Thyroid gland (tissue), 4 donors: ENCODE measurements around the gene SIK3. TPM values are rescaled to one million over a fixed set of nuclear protein-coding genes. Genes with fewer than 3 reads are reported as not detected.

Experiments
- DNase-seq, 2 donors: peaks; one replicate each; pipeline ENCODE4 v3.0.0-alpha.2; 2019
- H3K27ac ChIP-seq, 3 donors: fragments of 200-600 bp; sonication (generic); 1 replicate in 2 of 3; 2 replicates in 1 of 3; pipeline ENCODE4 v1.5.1; 2016 to 2019; ENCODE audit warnings: mild to moderate bottlenecking in 1 of 3, moderate library complexity in 1 of 3
- H3K27me3 ChIP-seq: fragments of 200-600 bp; sonication (generic); one replicate; pipeline ENCODE4 v1.5.1; 2019
- H3K36me3 ChIP-seq, 2 donors: fragments of 200-600 bp; sonication (generic); one replicate each; pipeline ENCODE4 v1.5.1; 2016 to 2019
- H3K4me1 ChIP-seq, 2 donors: fragments of 200-600 bp; sonication (generic); one replicate each; pipeline ENCODE4 v1.5.1; 2017 to 2019
- H3K4me3 ChIP-seq, 3 donors: fragments of 200-600 bp; sonication (generic); replicated peaks in 1 of 3; 1 replicate in 2 of 3; 2 replicates in 1 of 3; pipeline ENCODE4 v1.5.1; 2016; ENCODE audit warnings: mild to moderate bottlenecking in 1 of 3
- H3K9me3 ChIP-seq: fragments of 200-600 bp; sonication (generic); one replicate; pipeline ENCODE4 v1.5.1; 2017
- CTCF ChIP-seq, 6 experiments: fragments of 200-600 bp in 3 of 6; fragments of 450-650 bp in 3 of 6; sonication (generic) in 3 of 6; IDR thresholded peaks; one replicate each; pipeline ENCODE4 v1.5.1; 2016 to 2019; ENCODE audit warnings: antibody characterized with exemption in 6 of 6, mild to moderate bottlenecking in 2 of 6, inconsistent platforms in 1 of 6, moderate library complexity in 1 of 6
- POLR2A ChIP-seq, 2 donors: fragments of 450-650 bp; IDR thresholded peaks; one replicate each; pipeline ENCODE4 v1.6.1; 2017; ENCODE audit warnings: antibody characterized with exemption in 2 of 2, mild to moderate bottlenecking in 2 of 2, moderate library complexity in 1 of 2
- WGBS, 2 donors: methylation state at CpG; one replicate each; pipeline ENCODE4 v1.1.5; 2017; 5-methylcytosine and 5-hydroxymethylcytosine counted together
- intact Hi-C: fragments of 100-400 bp; cut with DNase I; formaldehyde crosslinking; loops from one replicate; pipeline ENCODE4 v1.15.1; 2023
- total RNA-seq, 4 donors: library from RNA; depleted of rRNA; stranded (reverse); fragments of >200 nt; gene quantifications; one replicate each; pipeline ENCODE4 v1.2.3, GENCODE V29; 2016

Gene SIK3
- total RNA-seq, 4 donors from 2014 or later: 46.0 to 86.3 (median 71.9) TPM

- H3K4me1 ChIP-seq: peaks cover 37 to 49% of the 10 kb centered on the region in 2 donors
- no peaks in the 10 kb centered on the region for H3K36me3 ChIP-seq
- no peaks in the 10 kb centered on the region for H3K27me3 ChIP-seq
- peak overlapping the region in 1 of 3 donors; percentile 97 for H3K27ac ChIP-seq
- TF ChIP-seq POLR2A (IDR thresholded peaks at IDR 0.05) (no peak), CTCF (IDR thresholded peaks at IDR 0.05) (no peak)
- no peaks in the 10 kb centered on the region for H3K9me3 ChIP-seq
- WGBS, 2 donors: 94% methylated on average over 10 of the region's 10 CpGs
- no peak for DNase-seq
- intact Hi-C loops: no loop called here
- no peak overlapping the region for H3K4me3 ChIP-seq
Observed at GRCh38 chr11:116833491-116833815, 264.8 kb downstream of the SIK3 start.

- WGBS, 2 donors: 84 to 85% methylated on average over 10 to 11 of the region's 13 CpGs
- TF ChIP-seq POLR2A (IDR thresholded peaks at IDR 0.05) (no peak), CTCF (IDR thresholded peaks at IDR 0.05) (no peak)
- Histone ChIP-seq H3K4me1 (peaks cover 34 to 45% of the 10 kb centered on the region in 2 donors), H3K9me3 (no peaks in the 10 kb centered on the region), H3K36me3 (no peaks in the 10 kb centered on the region), H3K4me3 (no peak overlapping the region), H3K27ac (no peak overlapping the region), H3K27me3 (no peaks in the 10 kb centered on the region)
- intact Hi-C loops: no loop called here
- DNase-seq: no peak
Observed at GRCh38 chr11:116832350-116833290, 265.6 kb downstream of the SIK3 start.

- Histone ChIP-seq H3K4me3 (no peak overlapping the region), H3K36me3 (no peaks in the 10 kb centered on the region), H3K4me1 (peaks cover 27 to 38% of the 10 kb centered on the region in 2 donors), H3K9me3 (no peaks in the 10 kb centered on the region), H3K27me3 (no peaks in the 10 kb centered on the region), H3K27ac (no peak overlapping the region)
- WGBS, 2 donors: 97% methylated on average over 6 to 7 of the region's 7 CpGs
- TF ChIP-seq CTCF (IDR thresholded peaks at IDR 0.05) (no peak), POLR2A (IDR thresholded peaks at IDR 0.05) (no peak)
- intact Hi-C loops: no loop called here
- no peak for DNase-seq
Observed at GRCh38 chr11:116831790-116832349, 266.4 kb downstream of the SIK3 start.

GRCh38 chr11:116830184-116830912 lies 267.9 kb downstream of the SIK3 start:
- 93 to 95% methylated on average over 12 to 15 of the region's 17 CpGs for WGBS, 2 donors
- no peak overlapping the region for H3K4me3 ChIP-seq
- H3K36me3 ChIP-seq: no peaks in the 10 kb centered on the region
- H3K9me3 ChIP-seq: no peaks in the 10 kb centered on the region
- no peaks in the 10 kb centered on the region for H3K27me3 ChIP-seq
- H3K4me1 ChIP-seq: peaks cover 17 to 25% of the 10 kb centered on the region in 2 donors
- intact Hi-C loops: no loop called here
- TF ChIP-seq POLR2A (IDR thresholded peaks at IDR 0.05) (no peak), CTCF (IDR thresholded peaks at IDR 0.05) (no peak)
- no peak overlapping the region for H3K27ac ChIP-seq
- DNase-seq: no peak
